ENCODE measurements around the gene MS4A14.
"Not testable (repeated sequence)": the region's sequence is repeated elsewhere in the genome, so short reads cannot be mapped to it uniquely, and the experiment has no call there.

MS4A14 gene, protein sequence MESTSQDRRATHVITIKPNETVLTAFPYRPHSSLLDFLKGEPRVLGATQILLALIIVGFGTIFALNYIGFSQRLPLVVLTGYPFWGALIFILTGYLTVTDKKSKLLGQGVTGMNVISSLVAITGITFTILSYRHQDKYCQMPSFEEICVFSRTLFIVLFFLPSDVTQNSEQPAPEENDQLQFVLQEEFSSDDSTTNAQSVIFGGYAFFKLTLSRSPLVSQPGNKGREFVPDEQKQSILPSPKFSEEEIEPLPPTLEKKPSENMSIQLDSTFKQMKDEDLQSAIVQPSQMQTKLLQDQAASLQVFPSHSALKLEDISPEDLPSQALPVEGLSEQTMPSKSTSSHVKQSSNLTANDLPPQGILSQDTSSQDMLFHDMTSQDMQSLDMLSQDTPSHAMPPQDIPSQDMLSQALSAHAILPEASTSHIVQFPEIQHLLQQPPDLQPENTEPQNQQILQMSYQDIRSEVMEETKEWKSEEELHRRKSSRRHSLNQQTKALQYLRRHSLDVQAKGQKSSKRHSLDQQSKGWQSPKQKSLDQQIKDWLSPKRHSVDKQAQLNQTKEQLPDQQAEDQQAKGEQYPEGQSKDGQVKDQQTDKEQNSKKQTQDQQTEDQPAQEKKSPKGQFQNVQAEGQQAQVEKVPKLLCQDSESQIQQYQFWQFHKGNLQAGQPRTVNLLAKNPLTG

DNA sequence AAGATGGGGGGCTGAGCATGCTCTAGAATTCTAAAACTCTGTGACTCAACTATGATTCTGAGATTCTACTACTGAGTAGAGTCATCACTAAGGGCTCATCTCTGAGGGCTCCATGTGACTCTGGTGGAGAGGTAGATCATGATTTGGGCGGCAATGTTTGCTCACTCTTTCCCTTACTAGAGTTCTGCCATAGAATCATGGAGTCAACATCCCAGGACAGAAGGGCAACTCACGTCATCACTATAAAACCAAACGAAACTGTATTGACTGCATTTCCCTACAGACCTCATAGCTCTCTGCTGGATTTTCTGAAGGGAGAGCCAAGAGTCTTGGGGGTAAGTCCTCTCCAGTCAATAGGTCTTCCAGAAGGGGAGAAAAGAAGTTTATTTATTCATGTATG is at the start of gene MS4A14:
TSS of gene MS4A14 (plus strand) at position 78 of the 400 bp plus-strand sequence. CDS start at position 198, 120 bp downstream.
- no peak for DNase-seq (ENCODE audit: low read depth in 2 of 3, low spot score in 1 of 3)

DNA sequence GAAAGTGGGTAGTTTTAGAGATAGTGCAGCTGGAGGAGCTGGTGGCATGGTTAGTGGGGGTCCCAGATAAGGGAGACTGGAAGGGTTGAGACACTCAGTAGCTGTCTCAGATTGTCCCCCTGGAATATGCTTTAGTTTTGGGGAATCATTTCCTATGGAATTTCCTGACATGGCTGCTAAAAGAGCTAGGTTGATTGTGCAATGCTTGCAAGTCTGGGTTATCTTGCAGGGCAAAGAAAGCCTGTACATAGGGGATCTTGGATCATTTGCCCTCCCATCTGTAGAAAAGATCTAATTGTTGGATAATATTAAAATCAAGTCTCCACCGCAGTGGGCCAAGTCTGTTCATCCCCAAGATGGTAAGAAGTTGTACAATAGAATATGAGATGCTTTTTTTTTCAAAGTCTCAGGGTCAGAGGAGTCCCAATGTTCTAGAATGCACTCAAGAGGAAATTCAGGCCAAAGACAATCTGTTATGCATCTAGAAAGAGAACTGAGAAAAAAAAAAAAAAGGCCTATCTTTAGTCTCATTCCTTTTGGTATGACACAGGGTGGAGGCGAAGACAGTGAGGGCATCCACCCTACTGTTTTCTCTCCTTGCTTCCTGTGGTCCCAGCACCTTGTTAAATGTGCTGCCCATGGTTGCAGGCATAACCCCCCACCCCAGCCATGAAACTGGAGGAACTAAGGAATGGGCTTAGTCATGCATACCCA is 49.0 kb upstream of the MS4A14 start:
- no peak for DNase-seq (ENCODE audit: low read depth in 2 of 3, low spot score in 1 of 3)

DNA sequence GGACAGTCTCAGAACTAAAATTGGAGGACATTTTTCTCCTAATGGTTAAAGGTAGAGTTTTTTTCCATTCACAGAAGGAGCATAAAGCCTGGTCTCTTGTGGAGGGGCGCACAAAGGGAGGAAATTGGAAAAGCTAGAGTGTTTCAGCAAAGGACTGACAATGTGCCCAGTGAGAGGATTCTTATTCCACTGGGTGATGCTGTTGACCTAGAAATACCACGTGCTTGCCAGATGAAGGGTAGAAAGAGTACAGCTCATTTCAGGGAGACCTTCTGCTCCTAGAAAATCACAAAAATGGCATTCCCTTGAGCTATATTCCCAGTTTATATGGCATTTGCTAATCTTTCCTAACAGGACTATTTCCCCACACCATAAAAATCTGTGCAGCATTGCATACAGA is 48.1 kb upstream of the MS4A14 start:
- no peak for DNase-seq (ENCODE audit: low read depth in 2 of 3, low spot score in 1 of 3)

DNA sequence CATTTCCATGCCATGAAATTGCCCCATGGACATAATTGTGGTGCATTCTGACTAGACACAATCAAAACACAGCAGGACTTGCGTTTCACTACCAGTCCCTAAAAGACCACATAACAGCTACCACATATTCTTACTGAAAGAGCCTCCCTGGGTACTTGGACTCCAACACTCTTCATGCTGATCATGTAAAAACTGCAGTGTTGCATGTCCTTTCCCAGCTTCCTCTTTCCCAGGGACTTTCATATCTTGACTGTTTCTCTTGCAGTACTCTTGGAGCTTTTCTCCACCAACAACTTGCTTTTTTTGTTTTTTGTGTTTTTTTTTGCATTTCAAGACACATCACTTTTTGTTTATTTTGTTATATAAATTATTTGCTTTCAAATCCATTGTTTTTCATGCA is 46.3 kb upstream of the MS4A14 start:
- no peak for DNase-seq (ENCODE audit: low read depth in 2 of 3, low spot score in 1 of 3)

DNA sequence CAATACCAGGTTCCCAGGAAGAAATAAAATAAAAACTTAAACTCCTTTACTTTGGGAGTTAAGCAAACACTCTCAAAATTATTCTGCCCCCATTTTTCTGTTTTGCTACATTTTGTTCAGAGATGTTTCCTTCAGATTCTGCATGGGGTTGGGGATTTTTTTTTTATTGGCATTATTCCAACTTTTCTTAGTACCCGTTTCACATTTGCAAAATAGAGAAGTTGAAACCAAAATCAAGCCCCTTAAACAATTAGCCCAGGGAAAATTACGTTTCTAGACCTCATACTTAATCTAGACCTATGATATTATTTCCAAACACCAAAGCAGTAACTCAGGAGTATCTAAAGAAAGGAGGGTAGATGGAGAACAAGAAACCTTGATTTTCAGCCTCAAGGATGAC is 38.5 kb upstream of the MS4A14 start:
- no peak for DNase-seq (ENCODE audit: low read depth in 2 of 3, low spot score in 1 of 3)

DNA sequence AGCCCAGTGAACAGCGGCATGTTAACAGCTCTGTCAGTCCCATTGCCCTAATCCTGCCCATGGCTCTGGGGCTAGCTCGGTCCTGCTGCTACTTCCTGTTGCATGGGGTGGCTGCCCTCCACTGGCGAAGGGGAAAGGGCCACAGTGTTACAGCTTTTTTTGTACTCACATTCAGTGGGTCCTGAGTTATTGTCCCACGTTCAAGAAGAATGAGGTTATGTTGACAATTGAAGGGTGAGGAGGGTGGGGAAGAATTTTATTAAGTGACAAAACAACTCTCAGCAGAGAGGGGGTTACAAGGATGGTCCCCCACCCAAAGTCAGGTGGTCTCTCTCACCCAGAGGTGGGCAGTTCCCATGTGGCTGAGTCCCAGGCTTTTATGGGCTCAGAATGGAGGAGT is 35.6 kb upstream of the MS4A14 start:
- no peak for DNase-seq (ENCODE audit: low read depth in 2 of 3, low spot score in 1 of 3)

DNA sequence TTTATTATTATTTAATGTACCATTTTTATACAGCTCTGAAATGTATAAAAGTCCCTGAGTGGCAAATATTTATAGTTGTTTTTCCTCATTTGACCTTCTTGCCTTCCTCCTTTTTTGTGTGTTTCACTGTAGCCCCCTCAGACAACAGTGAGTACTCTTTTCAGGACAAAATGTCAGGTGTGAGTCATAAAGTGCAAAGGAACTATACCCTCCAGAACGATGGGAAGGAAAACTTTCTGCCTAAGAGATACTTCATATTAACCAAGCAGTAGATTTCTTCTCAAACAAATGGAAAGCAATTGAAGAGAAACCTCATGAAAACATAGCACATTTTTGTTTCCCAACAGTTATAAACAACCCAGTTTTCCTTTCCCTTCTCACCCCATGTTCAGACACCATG is 34.0 kb upstream of the MS4A14 start:
- DNase-seq (ENCODE audit: low read depth in 2 of 3, low spot score in 1 of 3), result no peak

DNA sequence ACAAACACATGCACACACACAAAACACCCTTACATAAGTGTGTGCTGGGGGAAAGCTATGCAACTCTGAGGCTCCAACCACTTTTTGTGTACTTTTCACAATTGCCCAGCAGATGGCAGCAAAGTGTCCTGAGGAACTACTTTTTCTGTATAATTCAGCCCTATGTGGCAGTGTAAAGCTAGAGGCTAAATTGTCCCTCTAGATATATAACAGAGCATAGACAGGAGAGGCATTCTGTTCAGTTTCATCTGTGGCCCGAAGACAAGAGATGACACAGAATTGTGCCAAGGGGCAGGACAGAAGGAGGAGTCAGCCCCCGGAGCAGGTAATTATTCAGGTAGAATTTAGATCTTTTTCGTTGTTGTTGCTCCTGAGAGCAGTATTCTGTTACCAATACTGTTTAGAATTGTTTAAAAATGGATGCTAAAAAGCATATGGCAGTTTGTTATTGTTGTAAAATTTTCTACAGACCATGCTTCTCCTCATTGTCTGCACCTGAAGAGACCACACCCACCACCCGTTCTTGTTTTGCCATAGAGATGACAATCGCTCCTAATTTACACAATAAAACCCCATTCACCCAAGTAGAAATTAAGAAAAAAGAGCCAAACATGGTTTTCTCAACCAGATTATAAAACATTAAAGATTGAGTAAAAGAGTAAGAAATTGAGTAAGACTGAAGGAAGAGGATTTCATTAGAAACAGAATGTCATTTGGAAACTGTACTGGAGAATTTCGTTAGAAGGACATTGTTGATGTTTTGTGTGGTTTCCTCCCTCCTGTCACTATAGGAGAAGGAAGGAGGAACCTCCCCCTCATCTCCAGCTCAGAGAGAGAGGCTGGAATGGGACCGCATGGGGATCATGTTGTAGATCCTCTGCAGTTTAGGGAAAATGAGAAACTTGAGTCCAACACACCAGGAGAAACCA is 32.5 kb upstream of the MS4A14 start:
- peak; percentile 20 to 67 (median 40) for DNase-seq (ENCODE audit: low read depth in 2 of 3, low spot score in 1 of 3)

DNA sequence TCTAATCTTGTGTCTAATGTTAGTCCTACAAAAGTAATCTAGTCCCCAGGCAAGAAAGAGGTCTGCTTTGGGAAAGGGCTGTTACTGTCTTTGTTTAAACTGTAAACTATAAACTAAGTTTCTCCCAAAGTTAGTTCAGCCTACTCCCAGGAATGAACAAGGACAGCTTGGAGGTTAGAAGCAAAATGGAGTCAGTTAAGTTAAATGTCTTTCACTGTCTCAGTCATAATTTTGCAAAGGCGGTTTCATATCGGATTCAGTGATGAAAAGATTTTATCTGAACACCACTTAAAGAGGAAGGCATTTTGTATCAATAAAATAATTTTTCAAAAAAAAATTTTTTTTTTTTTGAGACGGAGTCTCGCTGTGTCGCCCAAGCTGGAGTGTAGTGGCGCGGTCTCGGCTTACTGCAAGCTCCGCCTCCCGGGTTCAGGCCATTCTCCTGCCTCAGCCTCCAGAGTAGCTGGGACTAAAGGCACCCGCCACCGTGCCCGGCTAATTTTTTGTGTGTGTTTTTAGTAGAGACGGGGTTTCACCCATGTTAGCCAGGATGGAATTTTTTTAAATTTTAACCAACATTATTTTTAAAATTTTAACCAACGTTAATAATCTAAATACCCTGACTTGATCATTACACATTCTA is 29.9 kb upstream of the MS4A14 start:
- not testable (repeated sequence) for DNase-seq (ENCODE audit: low read depth in 2 of 3, low spot score in 1 of 3)

DNA sequence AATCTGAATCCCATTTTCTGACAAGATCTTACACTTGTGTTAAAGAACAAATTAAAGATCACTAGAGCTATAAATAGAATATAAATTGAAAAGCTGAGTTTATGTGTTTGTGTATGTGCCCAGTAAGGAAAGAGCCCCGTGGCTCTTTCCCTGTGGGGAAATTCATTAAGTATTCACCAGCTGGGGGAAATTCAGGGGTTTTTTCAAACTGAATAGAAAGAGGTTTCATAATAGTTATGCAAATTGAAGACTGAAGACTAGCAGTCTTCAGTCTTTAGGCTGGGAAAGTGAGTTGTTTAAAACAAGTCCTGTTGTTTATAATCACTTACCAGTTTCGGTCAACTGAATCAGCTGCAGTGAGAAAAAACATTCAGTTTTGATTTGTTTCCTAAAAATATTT is 29.2 kb upstream of the MS4A14 start:
- DNase-seq (ENCODE audit: low read depth in 2 of 3, low spot score in 1 of 3), result no peak

DNA sequence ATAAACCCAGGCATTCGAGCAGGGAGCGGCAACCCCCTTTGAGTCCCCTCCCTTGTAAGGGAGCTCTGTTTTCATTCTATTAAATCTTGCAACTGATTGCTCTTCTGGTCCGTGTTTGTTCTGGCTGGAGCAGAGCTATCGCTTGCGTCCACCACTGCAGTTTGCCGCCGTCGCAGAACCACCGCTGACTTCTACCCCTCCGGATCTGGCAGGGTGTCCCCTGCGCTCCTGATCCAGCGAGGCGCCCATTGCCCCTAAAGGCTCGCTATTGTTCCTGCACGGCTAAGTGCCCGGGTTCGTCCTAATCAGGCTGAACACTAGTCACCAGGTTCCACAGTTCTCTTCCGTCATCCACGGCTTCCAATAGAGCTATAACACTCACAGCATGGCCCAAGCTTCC is 28.4 kb upstream of the MS4A14 start:
- no peak for DNase-seq (ENCODE audit: low read depth in 2 of 3, low spot score in 1 of 3)

DNA sequence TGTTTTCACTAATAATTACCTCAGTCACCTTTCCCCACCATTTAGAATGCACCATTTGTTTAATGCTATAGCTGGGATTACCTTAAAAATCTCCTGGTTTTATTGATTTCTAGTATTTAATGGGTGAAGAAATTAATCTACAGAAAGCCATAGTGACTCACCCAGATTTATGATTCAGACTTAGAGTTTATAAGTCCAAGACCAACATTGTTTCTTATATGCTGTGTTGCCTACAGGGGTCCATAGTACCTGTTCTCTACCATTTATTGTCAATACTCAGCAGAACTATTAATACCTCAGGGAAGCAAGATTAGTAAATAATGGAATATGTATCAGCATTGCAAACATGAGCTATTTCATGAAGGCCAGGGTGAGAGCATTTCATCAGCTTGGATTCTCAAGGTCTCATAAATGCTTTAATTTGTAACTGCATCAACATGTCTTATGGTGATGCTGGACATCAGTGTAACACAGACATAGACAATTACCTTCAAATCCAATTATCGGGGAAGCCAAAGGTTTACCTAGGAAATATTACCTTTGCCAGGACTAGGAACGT is 25.9 kb upstream of the MS4A14 start:
- no peak for DNase-seq (ENCODE audit: low read depth in 2 of 3, low spot score in 1 of 3)

DNA sequence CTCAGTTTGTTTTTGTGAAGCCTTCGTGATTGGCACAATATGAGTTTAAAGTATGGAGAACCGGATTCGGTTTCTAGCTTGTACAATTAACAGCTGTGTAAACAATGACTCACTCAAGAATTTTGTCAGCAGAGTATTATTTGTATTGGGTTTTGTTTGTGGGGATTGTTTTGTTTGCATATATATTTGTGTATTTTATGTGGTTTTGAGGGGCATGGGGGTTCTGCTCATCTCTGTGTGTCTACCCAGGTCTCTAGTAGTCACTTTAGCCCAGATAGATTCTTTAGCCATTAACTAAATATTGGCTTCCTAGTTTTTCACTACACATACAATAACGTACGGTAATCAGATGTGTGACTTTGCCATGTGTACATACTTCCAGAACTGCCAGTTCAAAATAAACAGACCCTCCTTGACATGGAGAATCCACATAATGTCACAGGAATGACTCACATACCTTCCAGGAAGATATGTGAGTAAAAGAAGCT is 25.4 kb upstream of the MS4A14 start:
- no peak for DNase-seq (ENCODE audit: low read depth in 2 of 3, low spot score in 1 of 3)

DNA sequence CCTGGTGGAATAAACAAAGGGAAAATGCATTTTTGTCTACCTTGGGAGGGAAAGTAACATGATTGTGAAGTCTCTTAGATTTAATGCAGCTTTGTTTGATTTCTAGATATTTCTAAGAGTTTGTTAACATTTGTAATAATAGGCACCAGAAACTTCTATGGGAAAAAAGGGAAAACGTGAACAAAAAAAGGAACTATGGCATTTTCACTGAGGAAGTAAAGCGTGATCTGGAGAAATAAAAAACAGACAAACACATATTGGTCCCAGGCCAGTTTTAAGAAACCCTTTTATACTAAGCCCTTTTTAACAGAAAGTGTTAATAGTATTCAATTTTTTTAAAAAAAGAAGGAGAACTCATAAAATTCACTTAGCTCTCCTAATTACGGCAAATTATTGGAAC is 24.9 kb upstream of the MS4A14 start:
- DNase-seq (ENCODE audit: low read depth in 2 of 3, low spot score in 1 of 3), result no peak

DNA sequence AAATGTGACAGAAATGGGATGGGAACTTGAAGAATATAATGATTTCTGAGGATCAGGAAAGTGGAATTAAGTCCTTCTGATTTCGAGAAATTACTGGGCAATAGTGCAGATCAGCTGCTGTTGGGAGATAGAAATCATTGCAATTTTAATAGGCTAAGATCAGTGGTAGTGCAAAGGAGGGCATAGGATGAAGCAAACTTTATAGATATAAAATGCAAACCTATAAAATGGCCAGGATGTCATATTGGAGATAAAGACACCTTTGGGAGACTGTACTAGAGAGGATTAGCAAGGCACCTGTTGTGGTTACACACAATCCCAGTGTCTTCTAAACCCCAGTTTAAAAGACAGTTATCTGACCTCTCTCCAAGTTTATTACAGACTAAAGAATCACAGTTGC is 24.4 kb upstream of the MS4A14 start:
- no peak for DNase-seq (ENCODE audit: low read depth in 2 of 3, low spot score in 1 of 3)

DNA sequence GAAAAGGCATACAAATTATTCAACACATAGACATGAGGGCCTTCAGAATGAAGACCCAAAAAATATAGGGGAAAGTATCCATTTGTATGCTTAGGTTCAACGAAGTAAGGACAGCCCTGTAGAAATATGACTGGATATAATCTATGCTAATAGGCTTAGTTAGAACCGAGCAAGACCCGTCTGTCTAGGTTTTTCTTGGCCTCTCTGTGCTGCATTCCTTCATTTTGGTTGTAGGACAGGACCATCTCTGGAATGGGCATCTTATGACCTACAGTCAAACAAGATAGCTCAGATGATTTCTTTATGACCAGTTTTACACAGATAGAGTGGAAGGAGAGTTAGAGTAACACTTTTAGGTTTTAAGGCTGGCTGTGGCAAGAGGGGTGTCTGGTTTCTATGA is 23.5 kb upstream of the MS4A14 start:
- no peak for DNase-seq (ENCODE audit: low read depth in 2 of 3, low spot score in 1 of 3)

DNA sequence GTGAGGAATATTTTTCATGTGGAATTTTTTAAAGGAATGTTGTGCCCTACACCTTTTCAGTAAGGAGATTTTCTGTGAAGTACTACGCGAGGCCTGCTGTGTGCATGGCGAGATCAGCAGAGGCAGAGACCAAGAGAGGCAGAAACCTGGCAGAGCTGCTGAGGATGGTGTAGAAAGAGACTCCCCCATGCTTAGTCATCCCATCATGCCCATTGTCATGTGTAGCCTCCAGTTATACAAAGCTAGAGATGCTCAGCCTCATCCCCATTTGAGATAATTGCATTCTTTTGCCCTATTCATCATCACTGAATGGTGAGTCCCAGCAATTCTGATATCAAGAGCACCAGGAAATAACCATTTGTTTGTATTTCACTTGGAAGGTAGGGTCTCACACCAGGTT is 20.9 kb upstream of the MS4A14 start:
- no peak for DNase-seq (ENCODE audit: low read depth in 2 of 3, low spot score in 1 of 3)

DNA sequence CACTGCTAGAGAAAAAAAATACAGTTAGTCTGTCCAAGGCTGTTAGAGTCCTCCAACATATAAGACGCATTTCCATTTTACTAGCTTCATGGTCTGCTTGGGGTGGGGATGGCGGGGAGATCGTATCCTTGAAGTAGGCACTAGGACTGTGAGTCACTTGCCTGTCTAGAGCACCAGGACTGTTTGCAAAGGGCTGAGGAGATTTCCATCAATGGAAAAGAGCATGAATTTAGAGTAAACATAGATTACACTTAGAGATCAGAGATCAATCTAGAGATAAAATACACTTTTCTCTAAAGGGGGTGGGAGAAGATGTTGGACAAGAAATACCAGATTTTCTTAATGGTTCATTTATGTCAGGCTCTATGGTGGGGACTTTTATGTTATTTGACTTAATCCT is 19.7 kb upstream of the MS4A14 start:
- DNase-seq (ENCODE audit: low read depth in 2 of 3, low spot score in 1 of 3), result no peak

DNA sequence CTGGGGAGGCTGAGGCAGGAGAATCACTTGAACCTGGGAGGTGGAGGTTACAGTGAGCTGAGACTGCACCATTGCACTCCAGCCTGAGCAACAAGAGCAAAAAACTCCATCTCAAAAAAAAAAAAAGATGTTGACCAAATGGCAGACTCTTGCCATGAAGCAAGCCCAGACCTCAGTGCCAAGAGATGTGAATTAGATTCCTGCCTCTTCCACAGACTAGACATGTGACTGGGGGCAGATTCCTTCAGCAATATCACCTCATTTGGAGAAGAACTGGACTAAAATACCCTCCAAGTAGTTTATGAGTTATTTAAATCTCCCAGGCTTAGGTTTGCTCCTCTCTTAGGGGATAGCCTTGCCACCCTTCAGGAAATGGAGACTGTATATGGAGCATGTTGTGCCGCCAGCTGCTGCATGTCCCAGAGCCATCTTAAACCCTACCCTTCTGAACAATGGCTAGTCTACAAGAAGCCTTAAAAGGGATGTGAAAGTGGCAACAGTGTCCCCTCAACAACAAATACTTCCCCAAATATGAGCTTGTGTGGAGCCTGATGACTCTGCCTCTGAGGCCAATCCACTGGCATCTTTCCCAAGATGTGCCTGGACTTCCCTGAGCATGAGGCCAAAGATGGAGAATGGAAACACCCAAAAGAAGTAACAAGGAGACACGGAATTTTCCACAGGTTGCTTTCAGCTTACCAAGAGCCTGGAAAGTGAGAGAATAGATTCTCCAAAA is 18.7 kb upstream of the MS4A14 start:
- DNase-seq (ENCODE audit: low read depth in 2 of 3, low spot score in 1 of 3), result no peak
